Nephron (organoid): ENCODE results near the gene KRT6C.

Experiments
- H3K27ac Mint-ChIP-seq, 3 experiments: 2 replicates each; pipeline ENCODE4 v1.8.0; 2020; ENCODE audit warnings: mixed read lengths in 3 of 3, mild to moderate bottlenecking in 2 of 3, moderate library complexity in 1 of 3
- H3K27me3 Mint-ChIP-seq: 2 replicates; pipeline ENCODE4 v1.8.0; 2021; ENCODE audit warnings: low read depth, mild to moderate bottlenecking, moderate library complexity, mixed read lengths
- H3K36me3 Mint-ChIP-seq: 2 replicates; pipeline ENCODE4 v1.8.0; 2020; ENCODE audit warnings: low read depth, mixed read lengths
- H3K4me1 Mint-ChIP-seq: 2 replicates; pipeline ENCODE4 v1.8.0; 2020; ENCODE audit warnings: mixed read lengths
- H3K4me3 Mint-ChIP-seq, 3 experiments: 2 replicates each; pipeline ENCODE4 v1.8.0; 2020; ENCODE audit warnings: mild to moderate bottlenecking in 3 of 3, mixed read lengths in 3 of 3, moderate library complexity in 2 of 3
- H3K9me3 Mint-ChIP-seq: 2 replicates; pipeline ENCODE4 v1.8.0; 2020; ENCODE audit warnings: mixed read lengths
- CTCF ChIP-seq, 3 experiments: fragments of 200-600 bp; sonication (generic); IDR thresholded peaks; one replicate each; pipeline ENCODE4 v1.5.0; 2021; ENCODE audit warnings: antibody characterized with exemption in 3 of 3; ENCODE audit not compliant: unreplicated experiment in 3 of 3

The KRT6C gene

DNA sequence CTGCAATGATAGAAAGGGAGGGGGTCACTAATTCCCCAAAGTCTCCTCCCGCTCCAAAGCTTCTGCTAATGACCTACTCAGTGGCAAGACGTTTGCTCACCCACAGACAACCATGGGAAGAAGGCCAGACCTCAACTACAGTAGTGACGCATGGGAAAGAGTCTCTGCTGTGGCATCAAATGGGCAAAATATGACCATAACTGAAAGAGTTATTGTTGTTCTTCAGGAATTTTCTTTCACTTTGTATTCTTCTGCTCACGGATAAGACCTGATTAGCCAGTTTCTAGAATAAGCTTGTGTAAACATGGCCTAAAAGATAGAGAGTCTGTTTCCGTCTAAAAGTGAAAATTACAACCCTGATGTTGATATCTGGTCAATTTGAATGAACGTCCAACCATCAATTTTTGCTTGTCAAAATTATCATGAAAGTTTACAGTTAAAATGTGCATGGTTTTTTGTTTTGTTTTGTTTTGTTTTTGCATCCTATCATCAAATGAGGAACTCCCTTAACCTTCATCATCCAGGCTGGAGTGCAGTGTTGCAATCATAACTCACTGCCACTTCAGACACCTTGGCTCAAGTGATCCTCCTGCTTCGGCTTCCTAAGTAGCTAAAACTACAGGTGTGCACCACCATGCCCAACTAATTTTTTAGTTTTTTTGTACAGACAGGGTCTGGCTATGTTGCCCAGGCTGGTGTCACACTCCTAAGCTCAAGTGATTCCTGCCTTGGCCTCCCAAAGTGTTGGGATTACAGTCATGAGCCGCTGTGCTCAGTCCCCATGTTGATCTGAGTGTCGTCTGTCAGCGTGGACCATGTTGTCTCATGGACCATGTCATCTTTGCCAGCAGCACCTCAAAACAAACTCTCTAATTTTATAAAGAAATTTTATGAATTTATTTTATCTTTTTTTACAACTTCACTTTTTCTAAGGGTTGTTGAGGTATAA lies 28.7 kb downstream of the KRT6C start:
- Mint-ChIP-seq H3K4me1 (peaks cover 6% of the 10 kb centered on the region), H3K36me3 (no peaks in the 10 kb centered on the region), H3K9me3 (no peaks in the 10 kb centered on the region), H3K4me3 (no peak overlapping the region), H3K27me3 (peaks cover 9% of the 10 kb centered on the region), H3K27ac (no peak overlapping the region)
- no peak for TF ChIP-seq CTCF (IDR thresholded peaks at IDR 0.05; ENCODE audit: unreplicated experiment in 3 of 3)

DNA sequence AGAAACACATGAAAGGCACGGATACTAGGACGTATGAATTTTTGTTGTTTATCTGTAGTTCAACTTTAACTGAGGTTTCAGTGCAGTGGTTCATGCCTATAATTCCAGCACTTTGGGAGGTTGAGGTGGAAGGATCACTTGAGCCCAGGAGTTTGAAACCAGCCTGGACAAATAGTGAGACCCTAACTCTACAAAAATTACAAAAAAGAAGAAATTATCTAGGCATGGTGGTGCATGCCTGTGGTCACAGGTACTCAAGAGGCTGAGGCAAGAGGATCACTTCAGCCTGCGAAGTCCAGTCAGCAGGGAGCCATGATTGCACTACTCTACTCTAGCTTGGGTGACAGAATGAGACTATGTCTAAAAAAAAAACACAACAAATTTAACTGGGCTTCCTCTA lies 29.6 kb downstream of the KRT6C start:
- H3K27ac Mint-ChIP-seq = no peak overlapping the region
- no peak overlapping the region for H3K4me3 Mint-ChIP-seq
- peaks cover 9% of the 10 kb centered on the region for H3K27me3 Mint-ChIP-seq
- H3K4me1 Mint-ChIP-seq = peaks cover 6% of the 10 kb centered on the region
- no peaks in the 10 kb centered on the region for H3K9me3 Mint-ChIP-seq
- H3K36me3 Mint-ChIP-seq = no peaks in the 10 kb centered on the region
- TF ChIP-seq CTCF (IDR thresholded peaks at IDR 0.05; ENCODE audit: unreplicated experiment in 3 of 3) = no peak

- H3K9me3 Mint-ChIP-seq = no peaks in the 10 kb centered on the region
- peaks cover 6% of the 10 kb centered on the region for H3K4me1 Mint-ChIP-seq
- TF ChIP-seq CTCF (IDR thresholded peaks at IDR 0.05; ENCODE audit: unreplicated experiment in 3 of 3) = no peak
- no peak overlapping the region for H3K27ac Mint-ChIP-seq
- no peaks in the 10 kb centered on the region for H3K36me3 Mint-ChIP-seq
- H3K27me3 Mint-ChIP-seq = peaks cover 9% of the 10 kb centered on the region
- no peak overlapping the region for H3K4me3 Mint-ChIP-seq
These were observed 31.0 kb downstream of the KRT6C start for GRCh38 chr12:52442600-52443061.

DNA sequence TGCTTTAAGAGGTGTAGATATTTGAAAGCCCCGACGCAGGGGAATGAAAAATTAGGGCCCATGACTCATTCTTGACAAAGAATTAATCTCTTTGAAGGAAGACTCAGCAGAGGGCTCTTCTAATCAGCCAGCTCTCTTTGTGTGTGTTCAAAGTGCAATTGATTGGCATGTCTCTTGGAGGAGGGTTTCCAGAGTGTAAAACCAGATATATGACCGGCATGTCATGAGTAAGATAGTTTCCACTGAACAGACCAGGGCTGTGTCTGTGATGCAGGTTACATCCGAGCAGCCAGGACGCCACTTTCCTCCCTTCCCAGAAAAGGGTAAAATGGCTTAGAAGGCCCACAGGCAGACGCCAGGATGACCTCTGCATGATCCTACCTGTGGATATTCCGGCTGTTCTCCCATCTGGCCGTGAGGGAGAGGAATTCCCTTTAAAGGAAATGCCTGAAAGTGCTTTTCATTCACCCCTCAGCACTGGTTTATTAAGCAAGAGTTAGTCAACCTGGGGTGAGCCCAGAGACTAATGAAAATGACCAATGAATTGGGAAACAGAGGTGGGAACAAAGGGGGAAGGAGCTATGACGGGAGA lies 32.2 kb downstream of the KRT6C start:
- H3K9me3 Mint-ChIP-seq = no peaks in the 10 kb centered on the region
- H3K4me3 Mint-ChIP-seq = no peak overlapping the region
- no peak for TF ChIP-seq CTCF (IDR thresholded peaks at IDR 0.05; ENCODE audit: unreplicated experiment in 3 of 3)
- peaks cover 6% of the 10 kb centered on the region for H3K4me1 Mint-ChIP-seq
- no peak overlapping the region for H3K27ac Mint-ChIP-seq
- peaks cover 16% of the 10 kb centered on the region for H3K27me3 Mint-ChIP-seq
- no peaks in the 10 kb centered on the region for H3K36me3 Mint-ChIP-seq

- no peaks in the 10 kb centered on the region for H3K36me3 Mint-ChIP-seq
- no peak overlapping the region for H3K4me3 Mint-ChIP-seq
- H3K9me3 Mint-ChIP-seq = no peaks in the 10 kb centered on the region
- H3K27ac Mint-ChIP-seq = no peak overlapping the region
- H3K27me3 Mint-ChIP-seq = peaks cover 15% of the 10 kb centered on the region
- no peak for TF ChIP-seq CTCF (IDR thresholded peaks at IDR 0.05; ENCODE audit: unreplicated experiment in 3 of 3)
- peaks cover 6% of the 10 kb centered on the region for H3K4me1 Mint-ChIP-seq
These were observed 32.7 kb downstream of the KRT6C start for GRCh38 chr12:52440821-52441319.
